ES-I3 (cell line): ENCODE data around the gene CDH4.

Source experiments
- H3K36me3 ChIP-seq: 2 replicates; pipeline ENCODE4 v1.6.1; 2013; ENCODE audit warnings: mild to moderate bottlenecking, low read length, control low read depth, moderate library complexity; ENCODE audit not compliant: insufficient read depth
- H3K4me1 ChIP-seq: 2 replicates; pipeline ENCODE4 v1.6.1; 2013; ENCODE audit warnings: mild to moderate bottlenecking, control low read depth, low read length; ENCODE audit not compliant: insufficient read depth
- H3K9ac ChIP-seq: 2 replicates; pipeline ENCODE4 v1.6.1; 2013; ENCODE audit warnings: low read depth, mild to moderate bottlenecking, low read length, moderate library complexity
- H3K9me3 ChIP-seq: 2 replicates; pipeline ENCODE4 v1.6.1; 2013; ENCODE audit warnings: mild to moderate bottlenecking, low read length, moderate library complexity; ENCODE audit not compliant: control insufficient read depth, insufficient read depth

CDH4 gene

DNA sequence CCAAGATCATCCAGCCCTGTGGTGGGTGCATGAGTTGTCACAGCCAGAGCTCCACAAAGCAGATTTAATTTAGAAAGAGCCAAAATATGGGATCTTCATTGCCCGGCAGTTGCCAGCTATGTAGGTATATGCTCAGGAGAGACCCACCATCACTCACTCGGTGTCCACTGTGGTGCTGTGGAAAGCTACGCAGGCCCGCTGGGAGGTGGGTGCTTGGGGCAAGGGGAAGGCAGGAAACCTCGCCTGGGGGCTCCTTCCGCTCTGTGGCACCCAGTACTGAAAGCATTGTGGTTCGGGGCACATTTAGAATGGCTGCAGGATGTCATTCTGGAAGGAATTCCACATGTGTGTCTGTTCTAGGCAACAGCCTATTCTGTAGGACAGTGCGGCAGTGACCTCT is 553.7 kb downstream of the CDH4 start:
- Histone ChIP-seq H3K4me1 (no peaks in the 10 kb centered on the region), H3K36me3 (no peaks in the 10 kb centered on the region), H3K9ac (no peak overlapping the region), H3K9me3 (no peaks in the 10 kb centered on the region)

DNA sequence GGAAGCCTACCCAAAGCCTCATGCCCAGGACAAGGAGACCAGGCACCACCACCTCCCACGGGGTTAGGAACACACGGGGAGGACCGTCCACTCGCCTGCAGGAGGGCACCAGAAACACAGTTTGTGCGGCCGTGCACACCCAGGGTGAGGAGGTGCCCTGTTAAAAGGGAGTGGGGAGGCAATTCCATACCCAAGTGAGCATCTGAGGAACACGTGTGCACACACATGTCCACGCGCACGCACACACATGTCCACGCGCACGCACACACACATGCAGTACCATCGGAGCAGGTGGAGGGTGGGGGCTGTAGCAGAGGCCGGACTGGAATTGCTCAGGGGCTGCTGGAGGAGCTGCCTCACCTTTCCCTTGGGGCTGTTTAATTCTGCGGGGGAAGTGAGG is 554.3 kb downstream of the CDH4 start:
- Histone ChIP-seq H3K4me1 (no peaks in the 10 kb centered on the region), H3K9ac (no peak overlapping the region), H3K36me3 (no peaks in the 10 kb centered on the region), H3K9me3 (no peaks in the 10 kb centered on the region)

DNA sequence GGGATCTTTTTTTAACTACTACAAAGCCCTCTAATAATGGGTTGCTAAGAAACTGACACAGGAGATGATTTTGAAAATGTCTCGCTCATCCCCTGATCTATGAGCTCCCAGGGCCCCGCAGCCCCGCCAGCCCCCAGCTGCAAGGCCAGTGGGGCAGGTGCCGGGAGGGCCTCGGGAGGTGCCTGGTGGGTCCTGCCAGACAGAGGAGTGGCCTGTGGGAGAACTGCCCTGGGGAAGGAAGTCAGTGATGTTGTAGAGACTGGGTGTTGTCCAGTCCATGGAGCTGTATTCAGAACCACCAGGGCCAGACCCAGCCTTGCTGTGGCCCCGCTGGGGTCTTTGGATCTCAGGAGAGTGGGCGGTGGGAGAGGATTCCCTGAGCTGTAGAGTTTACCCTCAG is 554.9 kb downstream of the CDH4 start:
- no peak overlapping the region for H3K9ac ChIP-seq
- H3K36me3 ChIP-seq, result no peaks in the 10 kb centered on the region
- no peaks in the 10 kb centered on the region for H3K9me3 ChIP-seq
- no peaks in the 10 kb centered on the region for H3K4me1 ChIP-seq

DNA sequence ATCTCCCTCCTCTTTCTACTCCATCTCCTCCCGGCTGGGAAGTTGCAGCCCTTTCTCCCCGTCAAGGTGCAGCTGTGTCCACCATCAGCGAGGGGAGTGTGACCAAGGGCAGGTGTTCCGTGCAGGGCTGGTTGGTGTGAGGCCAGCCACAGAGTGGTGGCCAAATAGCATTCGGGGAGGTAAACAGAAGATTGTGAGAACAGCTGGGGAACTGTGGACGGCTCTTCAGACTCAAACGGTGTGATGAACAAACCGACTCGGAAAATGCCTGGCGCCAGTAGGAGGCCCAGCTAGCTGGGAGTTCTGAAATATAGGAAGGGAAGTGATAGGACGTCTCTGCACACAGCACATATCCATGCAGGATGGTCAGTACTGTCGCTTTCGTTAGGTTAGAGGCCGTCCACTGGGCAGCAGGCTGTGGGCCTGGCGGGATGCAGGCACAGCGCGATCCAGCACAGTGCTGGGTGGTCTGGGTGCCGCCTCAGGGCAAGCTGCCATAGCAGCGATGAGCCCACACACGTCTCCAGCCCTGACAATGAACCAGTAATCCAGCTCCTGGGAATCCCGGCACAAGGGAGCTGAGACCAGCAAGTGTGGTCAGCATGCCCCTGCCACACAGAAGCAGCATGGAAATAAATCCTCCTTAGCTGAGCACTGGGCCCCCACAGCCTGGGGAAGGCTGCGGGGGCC is 555.6 kb downstream of the CDH4 start:
- no peak overlapping the region for H3K9ac ChIP-seq
- H3K36me3 ChIP-seq, result no peaks in the 10 kb centered on the region
- H3K9me3 ChIP-seq, result no peaks in the 10 kb centered on the region
- H3K4me1 ChIP-seq, result no peaks in the 10 kb centered on the region

DNA sequence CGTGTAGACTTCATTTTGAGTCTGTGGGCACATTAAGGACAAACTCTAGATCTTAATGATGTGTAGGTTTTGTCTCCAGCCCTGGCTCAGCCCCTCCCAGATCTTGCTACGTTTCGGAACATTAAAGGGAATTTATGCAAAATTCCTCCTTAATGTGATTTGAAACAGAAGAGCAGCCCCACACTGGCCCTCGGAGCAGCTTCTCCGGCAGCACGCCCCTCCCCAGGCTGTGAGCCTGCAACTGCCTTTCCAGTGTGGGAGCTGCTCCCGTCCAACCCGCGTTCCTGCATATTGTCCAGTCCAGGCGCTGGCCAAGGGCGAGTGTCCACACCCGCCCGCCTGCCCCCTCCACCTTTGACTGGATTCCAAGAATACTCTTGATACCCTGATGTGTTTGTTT is 556.4 kb downstream of the CDH4 start:
- no peaks in the 10 kb centered on the region for H3K36me3 ChIP-seq
- H3K9ac ChIP-seq, result no peak overlapping the region
- no peaks in the 10 kb centered on the region for H3K9me3 ChIP-seq
- no peaks in the 10 kb centered on the region for H3K4me1 ChIP-seq

DNA sequence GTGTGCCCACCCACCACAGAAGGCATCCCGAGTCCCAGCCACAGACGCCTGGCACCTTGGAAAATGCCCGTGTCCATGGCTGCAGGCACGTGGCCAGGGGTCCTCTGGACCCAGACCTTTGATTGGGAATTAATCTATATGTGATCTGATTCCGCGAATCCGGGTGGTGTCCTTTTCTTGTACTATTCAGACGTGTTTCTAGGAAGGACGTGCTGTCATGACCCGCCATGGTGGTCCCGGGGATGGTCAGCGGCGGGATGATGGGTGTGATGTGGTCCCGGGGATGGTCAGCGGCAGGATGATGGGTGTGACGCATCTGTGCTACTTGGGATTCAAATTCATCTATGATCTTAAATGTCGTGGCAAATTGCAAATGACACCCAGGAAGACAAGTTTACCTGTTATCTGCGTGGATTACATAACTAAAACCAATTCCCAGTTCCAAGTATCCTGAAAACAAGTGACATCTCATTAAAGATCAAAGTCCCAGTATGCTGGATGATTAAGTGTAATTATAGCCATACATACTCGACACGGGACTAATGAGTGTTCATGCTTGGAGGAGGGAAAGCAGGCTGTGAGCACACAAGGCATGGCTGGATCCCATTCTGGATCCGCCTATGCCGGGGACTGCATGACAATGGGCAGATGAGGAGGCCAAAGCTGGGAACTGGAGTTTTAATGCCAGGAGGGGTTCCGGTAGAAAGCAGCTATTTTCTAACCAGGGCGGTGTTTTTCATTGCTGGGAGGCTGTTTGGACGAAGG is 557.1 kb downstream of the CDH4 start:
- H3K9ac ChIP-seq, result no peak overlapping the region
- H3K4me1 ChIP-seq, result no peaks in the 10 kb centered on the region
- H3K36me3 ChIP-seq, result no peaks in the 10 kb centered on the region
- no peaks in the 10 kb centered on the region for H3K9me3 ChIP-seq

DNA sequence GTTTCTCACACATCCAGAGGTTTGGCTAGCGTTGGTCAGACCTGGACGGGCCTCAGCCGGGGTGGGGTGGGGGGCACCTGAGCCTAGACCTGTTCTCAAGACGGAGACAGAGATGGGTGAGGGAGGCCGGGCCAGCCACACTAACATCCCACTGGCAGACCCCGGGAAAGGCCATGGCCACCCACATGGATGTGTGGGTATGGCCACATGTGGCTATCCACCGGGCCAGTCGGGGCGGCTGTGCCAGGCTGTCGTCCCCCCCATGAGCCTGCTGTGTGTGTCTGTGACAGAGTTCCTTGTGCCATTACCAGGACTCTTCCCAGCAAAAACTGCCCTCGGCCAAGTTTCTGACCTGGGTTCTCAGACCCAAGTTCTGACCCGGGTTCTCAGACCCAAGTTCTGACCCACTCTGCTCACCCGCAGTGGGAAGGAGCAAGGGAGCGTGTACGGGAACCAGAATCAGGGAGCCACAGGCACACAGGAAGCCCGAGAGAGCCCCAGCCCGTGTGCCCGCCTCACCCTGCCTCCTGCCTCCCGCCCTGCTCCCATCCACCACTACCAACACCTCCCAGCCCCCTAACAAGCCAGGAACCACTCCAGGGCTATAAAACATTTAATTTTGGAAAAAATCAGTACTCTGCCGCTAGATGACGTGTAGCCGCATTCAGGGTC is 558.1 kb downstream of the CDH4 start:
- Histone ChIP-seq H3K36me3 (no peaks in the 10 kb centered on the region), H3K9ac (no peak overlapping the region), H3K9me3 (no peaks in the 10 kb centered on the region), H3K4me1 (no peaks in the 10 kb centered on the region)

DNA sequence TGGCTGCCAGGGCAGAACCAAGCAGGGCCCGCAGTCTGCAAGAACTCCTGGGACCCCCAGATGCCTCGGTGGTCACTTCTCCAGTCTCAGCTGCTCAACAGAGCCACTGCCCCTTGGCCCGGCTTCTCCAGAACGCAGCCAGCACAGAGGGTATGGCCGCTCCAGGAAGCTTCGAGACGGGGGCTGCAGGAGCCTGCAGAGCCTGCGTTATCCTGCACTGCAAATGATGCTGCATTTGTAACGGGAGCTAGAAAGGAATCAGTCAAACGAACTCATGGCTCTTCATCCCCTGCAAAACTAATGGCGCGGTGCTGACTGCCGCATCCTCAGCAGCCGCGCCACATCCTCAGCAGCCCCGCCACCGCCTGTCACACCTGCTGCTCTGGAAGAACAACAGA is 558.7 kb downstream of the CDH4 start:
- Histone ChIP-seq H3K36me3 (no peaks in the 10 kb centered on the region), H3K4me1 (no peaks in the 10 kb centered on the region), H3K9ac (no peak overlapping the region), H3K9me3 (no peaks in the 10 kb centered on the region)

DNA sequence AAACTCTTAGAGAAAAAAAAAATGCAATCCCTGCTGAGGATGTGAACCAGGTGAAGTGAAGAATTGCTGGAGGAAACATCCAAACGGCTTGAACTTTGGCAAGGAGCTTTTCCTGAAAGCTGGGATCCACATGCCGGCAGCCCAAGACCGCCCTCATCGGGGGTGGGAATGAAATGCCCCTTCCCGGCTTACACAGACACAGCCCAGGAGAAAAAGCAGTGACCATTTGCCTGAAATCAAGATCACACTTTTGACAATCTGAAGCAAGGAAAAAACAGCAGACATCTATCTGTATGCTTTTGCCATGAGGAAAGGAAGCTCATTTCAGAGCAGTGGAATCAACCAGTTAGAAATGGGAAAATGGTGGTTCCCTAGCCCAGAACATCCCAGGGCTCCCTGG is 559.1 kb downstream of the CDH4 start:
- Histone ChIP-seq H3K4me1 (no peaks in the 10 kb centered on the region), H3K9me3 (no peaks in the 10 kb centered on the region), H3K9ac (no peak overlapping the region), H3K36me3 (no peaks in the 10 kb centered on the region)

DNA sequence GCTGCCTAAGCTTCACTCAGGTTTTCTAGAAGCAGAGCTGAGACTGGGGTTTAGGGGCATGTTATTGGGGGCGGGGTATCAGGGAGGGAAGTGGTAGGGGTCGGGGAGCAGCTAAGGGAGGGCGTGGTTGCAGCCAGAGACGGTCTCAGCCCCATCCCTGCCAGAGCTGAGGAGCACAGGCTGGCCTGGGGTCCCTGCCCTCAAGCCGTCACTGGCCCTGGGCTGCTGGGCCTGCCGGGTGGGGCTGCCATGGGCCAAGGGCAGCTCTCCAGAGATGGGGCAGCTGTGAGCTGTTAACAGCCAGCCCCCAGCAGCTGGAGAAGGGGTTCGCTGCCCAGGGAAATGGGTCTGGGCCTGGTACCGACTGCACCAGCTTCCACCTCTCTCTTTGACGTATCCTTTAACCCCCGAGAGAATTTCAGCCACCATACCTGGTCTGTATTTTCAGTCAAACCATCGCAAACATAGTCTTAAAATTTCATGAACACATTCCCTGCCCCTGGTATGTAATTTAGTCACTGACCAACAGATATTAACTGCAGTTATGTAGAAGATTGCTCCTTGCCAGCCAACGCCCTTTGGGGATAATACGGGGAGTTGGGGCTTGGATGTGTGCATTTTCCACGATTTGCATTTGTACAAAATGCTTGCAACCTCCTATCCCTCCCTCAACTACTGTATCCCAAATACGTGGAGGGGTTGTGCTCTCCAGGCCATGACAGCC is 560.2 kb downstream of the CDH4 start:
- no peaks in the 10 kb centered on the region for H3K9me3 ChIP-seq
- no peaks in the 10 kb centered on the region for H3K36me3 ChIP-seq
- H3K4me1 ChIP-seq, result no peaks in the 10 kb centered on the region
- no peak overlapping the region for H3K9ac ChIP-seq

DNA sequence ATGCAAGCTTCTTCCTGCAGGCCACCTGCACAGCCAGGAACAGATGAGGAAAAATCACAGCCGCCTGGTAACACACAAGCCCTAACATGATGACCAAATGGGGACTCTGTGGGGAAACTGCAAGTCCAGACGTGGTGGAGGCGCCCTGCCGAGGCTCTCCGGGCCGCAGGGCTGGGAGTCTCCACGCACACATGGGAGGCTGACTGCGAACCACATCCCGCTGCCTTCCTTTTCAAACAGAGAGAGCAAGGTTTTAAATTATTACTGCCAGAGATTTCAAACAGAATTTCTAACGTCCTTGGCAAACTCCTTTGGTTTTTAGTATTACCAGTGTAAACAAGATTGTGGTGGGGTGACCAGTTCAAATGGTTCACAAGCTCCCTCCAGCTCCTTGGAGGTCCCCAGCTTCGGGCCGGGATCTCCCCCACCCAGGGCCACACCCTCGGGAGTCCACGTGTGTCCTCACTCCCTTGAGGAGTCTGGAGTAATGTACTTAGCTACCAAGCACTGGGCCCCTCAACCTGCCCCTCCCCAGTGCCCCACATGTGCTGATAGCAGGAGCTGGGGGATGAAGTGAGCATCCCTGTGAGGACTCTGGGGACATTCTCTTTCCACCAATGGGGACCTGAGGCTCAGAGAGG is 560.9 kb downstream of the CDH4 start:
- H3K4me1 ChIP-seq, result no peaks in the 10 kb centered on the region
- no peaks in the 10 kb centered on the region for H3K36me3 ChIP-seq
- no peaks in the 10 kb centered on the region for H3K9me3 ChIP-seq
- no peak overlapping the region for H3K9ac ChIP-seq

DNA sequence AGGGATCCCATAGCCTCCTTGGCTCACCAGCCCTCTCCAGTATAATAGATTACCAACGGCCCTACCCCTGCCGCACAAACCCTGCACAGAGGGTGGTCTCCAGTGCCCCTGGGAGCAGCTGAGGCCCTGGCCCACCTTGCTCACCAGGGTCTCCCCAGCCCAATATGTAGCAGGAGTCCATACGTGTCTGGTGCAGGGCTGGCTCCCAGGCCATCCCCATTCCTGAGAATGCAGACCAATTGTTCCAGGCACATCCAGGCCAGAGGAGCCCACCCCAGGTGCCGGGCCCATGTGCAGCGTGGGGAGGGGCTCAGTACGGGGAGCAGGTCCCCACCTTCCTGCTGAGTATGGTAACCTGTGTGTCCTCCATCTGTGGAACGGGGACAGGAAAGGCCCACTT is 561.7 kb downstream of the CDH4 start:
- H3K9me3 ChIP-seq, result no peaks in the 10 kb centered on the region
- H3K36me3 ChIP-seq, result no peaks in the 10 kb centered on the region
- no peak overlapping the region for H3K9ac ChIP-seq
- no peaks in the 10 kb centered on the region for H3K4me1 ChIP-seq

DNA sequence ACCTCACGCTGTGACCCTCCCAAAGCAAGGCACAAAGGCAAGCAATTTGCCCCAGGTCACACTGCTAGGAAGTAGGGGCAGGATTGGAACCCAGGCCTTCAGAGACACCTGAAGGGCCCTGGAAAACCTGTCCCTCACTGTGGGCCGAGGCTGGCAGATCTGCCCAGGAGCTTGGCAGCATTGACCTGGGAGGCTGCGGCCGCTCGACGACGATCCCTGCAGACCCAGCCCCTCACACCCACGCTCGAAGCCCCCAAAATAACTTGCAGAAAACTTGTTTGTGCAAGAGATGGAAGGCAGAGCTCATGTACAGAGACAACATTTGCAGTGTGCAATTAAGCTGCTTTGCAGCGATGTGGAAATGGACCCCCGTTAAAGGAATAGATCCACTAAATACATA is 562.2 kb downstream of the CDH4 start:
- Histone ChIP-seq H3K4me1 (no peaks in the 10 kb centered on the region), H3K9me3 (no peaks in the 10 kb centered on the region), H3K9ac (no peak overlapping the region), H3K36me3 (no peaks in the 10 kb centered on the region)

DNA sequence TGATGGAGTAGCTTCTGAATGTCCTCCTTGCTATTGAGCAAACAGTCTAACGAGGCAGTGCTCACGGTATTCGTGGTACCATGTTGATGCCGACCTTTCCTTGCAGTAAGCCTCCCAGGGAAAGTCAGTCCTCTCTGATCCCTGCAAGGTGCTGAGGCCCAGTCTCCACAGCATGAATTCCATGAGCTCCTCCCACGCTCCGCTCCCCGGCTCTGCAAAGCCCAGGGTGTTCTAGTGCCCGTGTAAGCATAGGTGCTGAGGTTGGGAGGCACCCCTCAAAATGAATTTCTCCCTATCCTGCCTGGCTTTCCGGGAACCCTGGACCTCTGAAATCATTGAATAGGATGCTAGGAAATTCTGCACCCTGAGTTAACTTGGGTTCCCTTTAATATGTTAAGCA is 562.7 kb downstream of the CDH4 start:
- Histone ChIP-seq H3K9ac (no peak overlapping the region), H3K9me3 (no peaks in the 10 kb centered on the region), H3K4me1 (no peaks in the 10 kb centered on the region), H3K36me3 (no peaks in the 10 kb centered on the region)
